Measurements from ENCODE around the gene PTPN9. TPM values are rescaled to one million over a fixed set of nuclear protein-coding genes. Genes with fewer than 3 reads are reported as not detected.
"Not testable (repeated sequence)": the region's sequence is repeated elsewhere in the genome, so short reads cannot be mapped to it uniquely, and the experiment has no call there.

Gene PTPN9
- total RNA-seq, 4 donors from 2014 or later, result 7.3 to 15.5 (median 10.8) TPM

DNA sequence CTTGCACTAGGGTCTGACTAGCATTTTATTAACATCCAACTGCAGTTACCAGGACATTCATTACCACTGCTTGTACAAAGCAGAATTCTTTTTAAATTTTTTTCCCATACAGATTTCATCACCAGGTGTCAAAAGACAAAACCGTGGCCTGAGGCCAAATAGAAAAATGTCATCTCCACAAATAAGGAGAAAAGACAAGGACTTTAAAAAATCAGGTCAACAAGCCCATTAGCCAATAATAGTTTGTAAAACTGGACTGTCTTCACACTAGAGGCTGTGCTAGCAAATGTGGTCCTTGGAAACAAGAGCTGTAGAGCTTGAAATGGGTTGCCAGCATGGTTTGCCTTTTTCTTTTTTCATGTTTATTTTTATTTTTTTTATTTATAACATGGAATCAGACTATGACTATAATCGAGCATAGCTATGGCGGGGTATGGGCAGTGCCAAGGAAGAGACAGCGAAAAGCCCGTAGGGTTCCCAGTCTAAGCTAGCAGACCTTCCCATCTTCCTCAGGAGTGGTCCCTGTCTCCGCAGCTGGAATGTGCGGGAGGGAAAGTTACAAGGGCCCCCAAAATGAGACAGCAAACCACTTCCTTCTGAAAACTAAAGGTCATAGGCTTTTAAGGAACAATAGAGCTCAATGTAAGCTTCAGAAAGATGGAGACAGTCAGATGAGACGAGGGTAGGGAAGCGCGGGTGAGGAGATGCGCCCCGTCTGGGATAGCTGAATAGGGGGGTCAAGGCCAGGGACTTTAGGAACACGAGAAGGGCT lies 1.5 kb downstream of the PTPN9 start:
- WGBS, 2 donors, result 2 to 3% methylated on average over 13 of the region's 13 CpGs
- DNase-seq (ENCODE audit: low spot score in 2 of 2), result peak in 1 of 2 donors; percentile 74

DNA sequence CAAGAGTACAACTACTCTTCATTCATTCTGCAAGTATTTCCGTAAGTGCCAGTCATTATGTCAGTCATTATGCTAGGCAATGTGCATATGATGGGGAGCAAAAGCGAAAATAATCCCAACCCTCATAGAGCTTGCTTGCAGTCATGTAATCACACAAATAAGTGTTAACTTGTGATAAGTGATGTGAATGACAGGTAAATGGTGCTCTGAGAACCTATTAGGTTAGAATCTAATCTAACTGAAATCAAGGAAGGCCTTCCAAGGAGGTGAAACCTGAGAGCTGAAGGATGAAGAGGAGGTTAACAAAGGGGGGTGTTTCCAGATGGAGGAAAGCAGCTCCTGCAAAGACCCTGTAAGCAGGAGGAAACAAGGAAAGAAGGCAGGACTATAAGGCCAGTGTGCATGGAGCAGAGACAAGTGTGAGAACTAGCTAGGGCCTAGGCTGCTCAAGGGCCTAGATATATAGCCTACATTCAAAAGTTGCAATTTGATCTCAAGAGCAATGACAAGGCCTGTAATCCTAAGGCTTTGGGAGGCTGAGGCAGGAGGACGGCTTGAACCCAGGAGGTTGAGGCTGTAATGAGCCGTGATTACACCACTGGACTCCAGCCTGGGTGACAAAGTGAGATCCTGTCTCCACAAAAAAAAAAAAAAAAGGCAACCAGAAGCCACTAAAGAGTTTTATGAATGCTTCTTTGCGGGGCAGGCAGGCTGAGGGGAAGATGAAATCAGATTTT lies 5.3 kb downstream of the PTPN9 start:
- no peak overlapping the region for H3K4me3 ChIP-seq (ENCODE audit: low read depth, poor library complexity, severe bottlenecking)
- no peak for TF ChIP-seq POLR2A (IDR thresholded peaks at IDR 0.05)
- TF ChIP-seq, protein P1, sequence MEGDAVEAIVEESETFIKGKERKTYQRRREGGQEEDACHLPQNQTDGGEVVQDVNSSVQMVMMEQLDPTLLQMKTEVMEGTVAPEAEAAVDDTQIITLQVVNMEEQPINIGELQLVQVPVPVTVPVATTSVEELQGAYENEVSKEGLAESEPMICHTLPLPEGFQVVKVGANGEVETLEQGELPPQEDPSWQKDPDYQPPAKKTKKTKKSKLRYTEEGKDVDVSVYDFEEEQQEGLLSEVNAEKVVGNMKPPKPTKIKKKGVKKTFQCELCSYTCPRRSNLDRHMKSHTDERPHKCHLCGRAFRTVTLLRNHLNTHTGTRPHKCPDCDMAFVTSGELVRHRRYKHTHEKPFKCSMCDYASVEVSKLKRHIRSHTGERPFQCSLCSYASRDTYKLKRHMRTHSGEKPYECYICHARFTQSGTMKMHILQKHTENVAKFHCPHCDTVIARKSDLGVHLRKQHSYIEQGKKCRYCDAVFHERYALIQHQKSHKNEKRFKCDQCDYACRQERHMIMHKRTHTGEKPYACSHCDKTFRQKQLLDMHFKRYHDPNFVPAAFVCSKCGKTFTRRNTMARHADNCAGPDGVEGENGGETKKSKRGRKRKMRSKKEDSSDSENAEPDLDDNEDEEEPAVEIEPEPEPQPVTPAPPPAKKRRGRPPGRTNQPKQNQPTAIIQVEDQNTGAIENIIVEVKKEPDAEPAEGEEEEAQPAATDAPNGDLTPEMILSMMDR (IDR thresholded peaks at IDR 0.05), result no peak
- DNase-seq (ENCODE audit: low spot score in 2 of 2), result no peak
- intact Hi-C loops (cut with DNase I; ENCODE audit: low total_unique reads), result no loop called here
- 93 to 96% methylated on average over 5 of the region's 5 CpGs for WGBS, 2 donors

More for the DNA sequence above, 1.5 kb downstream of the PTPN9 start:
- intact Hi-C loops (cut with DNase I; ENCODE audit: low total_unique reads), result no loop called here
- peak overlapping the region; percentile 72 for H3K4me3 ChIP-seq (ENCODE audit: low read depth, poor library complexity, severe bottlenecking)
- TF ChIP-seq, protein P1 (IDR thresholded peaks at IDR 0.05), result no peak
- TF ChIP-seq POLR2A (IDR thresholded peaks at IDR 0.05), result no peak

DNA sequence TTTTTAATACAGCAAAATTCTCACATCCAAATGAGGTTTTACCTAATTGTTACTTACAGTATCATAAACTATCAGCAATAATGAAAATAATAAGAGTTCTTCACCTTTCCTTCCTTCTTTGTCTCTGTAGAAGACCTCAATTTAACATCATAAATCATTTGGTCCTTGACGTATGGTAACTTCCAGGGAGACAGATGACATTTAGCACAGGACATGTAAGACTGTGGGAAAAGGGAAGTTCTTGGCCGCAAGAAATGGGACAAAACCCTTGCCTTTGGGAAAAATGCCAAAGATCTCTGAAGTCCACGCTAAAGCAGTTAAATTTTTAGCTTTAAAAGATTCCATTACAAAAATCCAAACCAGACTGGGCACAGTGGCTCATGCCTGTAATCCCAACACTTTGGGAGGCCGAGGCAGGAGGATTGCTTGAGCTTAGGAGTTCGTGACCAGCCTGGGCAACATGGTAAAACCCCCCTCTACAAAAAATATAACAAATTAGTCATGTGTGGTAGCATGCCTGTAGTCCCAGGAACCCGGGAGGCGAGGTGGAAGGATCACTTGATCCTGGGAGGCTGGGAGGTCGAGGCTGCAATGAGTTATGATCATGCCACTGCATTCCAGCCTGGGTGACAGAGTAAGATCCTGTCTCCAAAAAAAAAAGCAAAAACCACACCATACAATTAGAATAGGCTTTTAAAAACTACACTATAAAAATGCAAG lies 8.8 kb downstream of the PTPN9 start:
- no peak for TF ChIP-seq POLR2A (IDR thresholded peaks at IDR 0.05)
- TF ChIP-seq, protein P1 (IDR thresholded peaks at IDR 0.05), result no peak
- DNase-seq (ENCODE audit: low spot score in 2 of 2), result peak in 1 of 2 donors; percentile 12
- no peak overlapping the region for H3K4me3 ChIP-seq (ENCODE audit: low read depth, poor library complexity, severe bottlenecking)
- WGBS, 2 donors, result 73 to 76% methylated on average over 8 of the region's 8 CpGs
- intact Hi-C loops (cut with DNase I; ENCODE audit: low total_unique reads), result no loop called here

- no peak for TF ChIP-seq POLR2A (IDR thresholded peaks at IDR 0.05)
- TF ChIP-seq, protein P1 (IDR thresholded peaks at IDR 0.05), result no peak
- 93 to 95% methylated on average over 3 of the region's 3 CpGs for WGBS, 2 donors
- no peak for DNase-seq (ENCODE audit: low spot score in 2 of 2)
- no peak overlapping the region for H3K4me3 ChIP-seq (ENCODE audit: low read depth, poor library complexity, severe bottlenecking)
- intact Hi-C loops (cut with DNase I; ENCODE audit: low total_unique reads), result no loop called here
Observed at GRCh38 chr15:75565062-75565970, 13.8 kb downstream of the PTPN9 start.

DNA sequence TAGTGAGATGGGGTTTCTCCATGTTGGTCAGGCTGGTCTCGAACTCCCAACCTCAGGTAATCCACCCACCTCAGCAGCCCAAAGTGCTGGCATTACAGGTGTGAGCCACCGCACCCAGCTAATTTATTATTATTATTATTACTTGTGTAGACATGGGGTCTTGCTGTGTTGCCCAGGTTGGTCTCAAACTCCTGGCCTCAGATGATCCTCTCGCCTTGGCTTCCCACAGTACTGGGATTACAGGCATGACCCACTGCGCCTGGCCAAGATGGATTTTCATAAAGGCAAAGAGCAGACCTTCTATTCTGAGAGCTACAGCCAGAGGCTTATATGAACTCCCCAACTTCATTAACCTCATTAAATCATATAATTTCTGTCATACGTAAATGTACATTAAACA lies 17.2 kb downstream of the PTPN9 start:
- peak in 1 of 2 donors; percentile 20 for DNase-seq (ENCODE audit: low spot score in 2 of 2)
- TF ChIP-seq, protein P1 (IDR thresholded peaks at IDR 0.05), result no peak
- no peak for TF ChIP-seq POLR2A (IDR thresholded peaks at IDR 0.05)
- H3K4me3 ChIP-seq (ENCODE audit: low read depth, poor library complexity, severe bottlenecking), result no peak overlapping the region
- WGBS, 2 donors, result 95 to 98% methylated on average over 5 of the region's 5 CpGs
- intact Hi-C loops (cut with DNase I; ENCODE audit: low total_unique reads), result no loop called here

GRCh38 chr15:75559360-75559759 lies 19.8 kb downstream of the PTPN9 start:
- H3K4me3 ChIP-seq (ENCODE audit: low read depth, poor library complexity, severe bottlenecking); intact Hi-C loops (cut with DNase I; ENCODE audit: low total_unique reads): not testable (repeated sequence)
- 91 to 94% methylated on average over 6 of the region's 6 CpGs for WGBS, 2 donors
- DNase-seq (ENCODE audit: low spot score in 2 of 2), result peak in 1 of 2 donors; percentile 40

DNA sequence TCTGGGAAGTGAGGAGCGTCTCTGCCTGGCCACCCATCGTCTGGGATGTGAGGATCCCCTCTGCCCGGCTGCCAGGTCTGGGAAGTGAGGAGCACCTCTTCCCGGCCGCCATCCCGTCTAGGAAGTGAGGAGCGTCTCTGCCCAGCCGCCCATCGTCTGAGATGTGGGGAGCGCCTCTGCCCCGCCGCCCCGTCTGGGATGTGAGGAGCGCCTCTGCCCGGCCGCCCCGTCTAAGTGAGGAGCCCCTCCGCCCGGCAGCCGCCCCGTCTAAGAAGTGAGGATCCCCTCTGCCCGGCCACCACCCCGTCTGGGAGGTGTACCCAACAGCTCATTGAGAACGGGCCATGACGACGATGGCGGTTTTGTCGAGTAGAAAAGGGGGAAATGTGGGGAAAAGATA lies 20.2 kb downstream of the PTPN9 start:
- 97% methylated on average over 25 to 28 of the region's 28 CpGs for WGBS, 2 donors
- DNase-seq (ENCODE audit: low spot score in 2 of 2), result peak in 1 of 2 donors; percentile 45
- intact Hi-C loops (cut with DNase I; ENCODE audit: low total_unique reads); H3K4me3 ChIP-seq (ENCODE audit: low read depth, poor library complexity, severe bottlenecking): not testable (repeated sequence)
